Activated B cell treated with CpG ODN at 0.5 μM for 24 hours (primary cell): ENCODE measurements around the gene ASAP3. TPM values are rescaled to one million over a fixed set of nuclear protein-coding genes. Genes with fewer than 3 reads are reported as not detected.

Experiments used
- ATAC-seq: fragments of 200-7000 bp; cut with Tn5 transposase; one replicate; pipeline ENCODE4 v1.10.0; 2021; ENCODE audit warnings: low read depth, mild to moderate bottlenecking, moderate library complexity
- CTCF ChIA-PET: fragments of 350-600 bp; sonication (Branson Sonifier 250); formaldehyde crosslinking; loops from one replicate; lab custom pipeline; 2021; ENCODE audit warnings: antibody characterized with exemption; lab: Charles Lee
- POLR2A ChIA-PET: fragments of 350-600 bp; sonication (Branson Sonifier 250); formaldehyde crosslinking; loops from one replicate; lab custom pipeline; 2021; ENCODE audit warnings: antibody characterized with exemption; lab: Charles Lee
- DNase-seq: peaks from one replicate; pipeline ENCODE4 v3.0.0; 2022
- H3K27ac Mint-ChIP-seq: one replicate; pipeline ENCODE4 v1.8.0; 2020; ENCODE audit warnings: mixed read lengths
- H3K27me3 Mint-ChIP-seq: one replicate; pipeline ENCODE4 v1.8.0; 2021; ENCODE audit warnings: mixed read lengths
- H3K36me3 Mint-ChIP-seq: one replicate; pipeline ENCODE4 v1.8.0; 2021; ENCODE audit warnings: low read depth, mixed read lengths
- H3K4me1 Mint-ChIP-seq: one replicate; pipeline ENCODE4 v1.8.0; 2021; ENCODE audit warnings: mixed read lengths
- H3K4me3 Mint-ChIP-seq: one replicate; pipeline ENCODE4 v1.8.0; 2020; ENCODE audit warnings: mild to moderate bottlenecking, mixed read lengths
- H3K9me3 Mint-ChIP-seq: one replicate; pipeline ENCODE4 v1.8.0; 2020; ENCODE audit warnings: mixed read lengths
- CTCF ChIP-seq: fragments of 200-600 bp; IDR thresholded peaks from one replicate; pipeline ENCODE4 v1.8.0; 2022; ENCODE audit warnings: antibody characterized with exemption, mild to moderate bottlenecking
- intact Hi-C: fragments of 100-400 bp; cut with micrococcal nuclease; formaldehyde crosslinking; loops from one replicate; pipeline ENCODE4 v1.15.1; 2024
- total RNA-seq: library from RNA; stranded (reverse); gene quantifications from 2 replicates; pipeline ENCODE4 v1.2.3, GENCODE V29; 2022

Gene ASAP3
- total RNA-seq, 1 donor from 2014 or later: 3.1 TPM

GRCh38 chr1:23420778-23421177 lies 63.2 kb downstream of the ASAP3 start:
- CTCF ChIA-PET: no interaction called here
- H3K27ac Mint-ChIP-seq: no peak overlapping the region
- H3K4me1 Mint-ChIP-seq: peaks cover 16% of the 10 kb centered on the region
- peaks cover 16% of the 10 kb centered on the region for H3K27me3 Mint-ChIP-seq
- intact Hi-C loops: no loop called here
- no peaks in the 10 kb centered on the region for H3K9me3 Mint-ChIP-seq
- DNase-seq (no peak), ATAC-seq (no peak)
- no peak for TF ChIP-seq CTCF
- POLR2A ChIA-PET: no interaction called here
- no peaks in the 10 kb centered on the region for H3K36me3 Mint-ChIP-seq
- no peak overlapping the region for H3K4me3 Mint-ChIP-seq

- H3K36me3 Mint-ChIP-seq: no peaks in the 10 kb centered on the region
- no peak for DNase-seq
- peaks cover 13% of the 10 kb centered on the region for H3K27me3 Mint-ChIP-seq
- intact Hi-C loops: no loop called here
- H3K4me3 Mint-ChIP-seq: no peak overlapping the region
- POLR2A ChIA-PET: interaction anchor here (0.7 kb wide), 1 partner anchor 39 kb away, joined by 16 read pairs; no protein-coding TSS in a partner anchor
- no peak overlapping the region for H3K27ac Mint-ChIP-seq
- no peak for ATAC-seq
- CTCF ChIA-PET: no interaction called here
- H3K4me1 Mint-ChIP-seq: peaks cover 13% of the 10 kb centered on the region
- no peak for TF ChIP-seq CTCF
- no peaks in the 10 kb centered on the region for H3K9me3 Mint-ChIP-seq
Measured at GRCh38 chr1:23419180-23419579, 64.8 kb downstream of the ASAP3 start.

GRCh38 chr1:23417570-23417969 lies 66.4 kb downstream of the ASAP3 start:
- no peak overlapping the region for H3K4me3 Mint-ChIP-seq
- no peak for DNase-seq
- CTCF ChIA-PET: no interaction called here
- no peak overlapping the region for H3K27ac Mint-ChIP-seq
- TF ChIP-seq CTCF: no peak
- POLR2A ChIA-PET: no interaction called here
- no peaks in the 10 kb centered on the region for H3K36me3 Mint-ChIP-seq
- peaks cover 4% of the 10 kb centered on the region for H3K4me1 Mint-ChIP-seq
- ATAC-seq: no peak
- H3K9me3 Mint-ChIP-seq: no peaks in the 10 kb centered on the region
- intact Hi-C loops: no loop called here
- H3K27me3 Mint-ChIP-seq: peaks cover 5% of the 10 kb centered on the region

- intact Hi-C loops: no loop called here
- Mint-ChIP-seq H3K9me3 (no peaks in the 10 kb centered on the region), H3K4me1 (no peaks in the 10 kb centered on the region), H3K27ac (no peak overlapping the region), H3K27me3 (peaks cover 5% of the 10 kb centered on the region), H3K4me3 (no peak overlapping the region), H3K36me3 (no peaks in the 10 kb centered on the region)
- ChIA-PET CTCF (no interaction called here), POLR2A (no interaction called here)
- DNase-seq (no peak), ATAC-seq (no peak)
- no peak for TF ChIP-seq CTCF
Measured at GRCh38 chr1:23416964-23417363, 67.0 kb downstream of the ASAP3 start.

GRCh38 chr1:23408797-23409290 lies 75.1 kb downstream of the ASAP3 start:
- H3K36me3 Mint-ChIP-seq: no peaks in the 10 kb centered on the region
- ChIA-PET CTCF (no interaction called here), POLR2A (no interaction called here)
- DNase-seq (no peak), ATAC-seq (no peak)
- intact Hi-C loops: loop anchor here (10.0 kb wide), 1 partner anchor 94 kb away; no protein-coding TSS in a partner anchor
- no peaks in the 10 kb centered on the region for H3K9me3 Mint-ChIP-seq
- peaks cover 3% of the 10 kb centered on the region for H3K27me3 Mint-ChIP-seq
- TF ChIP-seq CTCF: no peak
- H3K4me3 Mint-ChIP-seq: no peak overlapping the region
- H3K4me1 Mint-ChIP-seq: no peaks in the 10 kb centered on the region
- H3K27ac Mint-ChIP-seq: no peak overlapping the region
